Retina (tissue), 1 donor: ENCODE measurements around the gene ZNF90.
"Not testable (repeated sequence)": the region's sequence is repeated elsewhere in the genome, so short reads cannot be mapped to it uniquely, and the experiment has no call there.

Experiments
- DNase-seq: peaks from one replicate; pipeline ENCODE4 v3.0.0-alpha.2; 2016

ZNF90 gene

GRCh38 chr19:20107301-20107700, 29.5 kb downstream of the ZNF90 start:
- no peak for DNase-seq

- not testable (repeated sequence) for DNase-seq
Measured at GRCh38 chr19:20118064-20118839, 40.5 kb downstream of the ZNF90 start.

GRCh38 chr19:20124879-20125278, 47.1 kb downstream of the ZNF90 start:
- DNase-seq = no peak

- not testable (repeated sequence) for DNase-seq
Measured at GRCh38 chr19:20132933-20133332, 55.1 kb downstream of the ZNF90 start.

- DNase-seq = not testable (repeated sequence)
Measured at GRCh38 chr19:20137714-20138113, 59.9 kb downstream of the ZNF90 start.

- peak; percentile 18 for DNase-seq
Measured at GRCh38 chr19:20151617-20152145, 73.9 kb downstream of the ZNF90 start.

- not testable (repeated sequence) for DNase-seq
Measured at GRCh38 chr19:20152506-20152905, 74.7 kb downstream of the ZNF90 start.

GRCh38 chr19:20153281-20153680, 75.5 kb downstream of the ZNF90 start:
- DNase-seq = no peak

- DNase-seq = no peak
Measured at GRCh38 chr19:20154636-20155035, 76.8 kb downstream of the ZNF90 start.

- no peak for DNase-seq
Measured at GRCh38 chr19:20162821-20163220, 85.0 kb downstream of the ZNF90 start.

- DNase-seq = no peak
Measured at GRCh38 chr19:20164456-20164855, 86.7 kb downstream of the ZNF90 start.

GRCh38 chr19:20165971-20166592, 88.3 kb downstream of the ZNF90 start:
- DNase-seq = no peak

- peak; percentile 94 for DNase-seq
Measured at GRCh38 chr19:20167020-20167644, 89.3 kb downstream of the ZNF90 start, which contains the start of gene ZNF486. TSS of gene ZNF486 (plus strand) at chr19:20167214. CDS start at chr19:20167331, 117 bp downstream.

- no peak for DNase-seq
Measured at GRCh38 chr19:20167651-20168122, 89.9 kb downstream of the ZNF90 start.
